H1 (cell line): ENCODE results near the gene PCNX3. TPM values are rescaled to one million over a fixed set of nuclear protein-coding genes. Genes with fewer than 3 reads are reported as not detected.

ENCODE experiments used
- CTCF ChIA-PET: fragments of 300-600 bp; sonication (Branson Sonifier 250); formaldehyde crosslinking; loops from one replicate; lab custom pipeline; 2021; ENCODE audit not compliant: partially characterized antibody; lab: Charles Lee
- POLR2A ChIA-PET: fragments of 300-600 bp; sonication (Branson Sonifier 250); formaldehyde crosslinking; loops from one replicate; lab custom pipeline; 2021; ENCODE audit warnings: inconsistent platforms; ENCODE audit not compliant: partially characterized antibody; lab: Charles Lee
- DNase-seq, 2 experiments: peaks; one replicate each; pipeline versions ENCODE4 v3.0.0 to v3.0.0-alpha.2; 2010 to 2022; ENCODE audit warnings: low spot score in 2 of 2, low read depth in 1 of 2, mixed read lengths in 1 of 2
- FAIRE-seq: peaks from 2 replicates; lab custom pipeline; 2011; peaks lifted over from hg19 to GRCh38; lab: Jason Lieb, UNC
- H2AFZ ChIP-seq: 2 replicates; pipeline ENCODE4 v1.8.1; 2012; ENCODE audit warnings: low read length, inconsistent platforms
- H2AK5ac ChIP-seq: 2 replicates; pipeline ENCODE4 v1.6.1; 2013; ENCODE audit warnings: low read depth, low read length
- H2BK120ac ChIP-seq: replicated peaks from 2 replicates; pipeline ENCODE3; 2013; ENCODE audit warnings: low read depth, low read length, inconsistent platforms
- H2BK12ac ChIP-seq: 2 replicates; pipeline ENCODE4 v1.6.1; 2013; ENCODE audit warnings: low read depth, low read length
- H2BK15ac ChIP-seq: 2 replicates; pipeline ENCODE4 v1.6.1; 2013; ENCODE audit warnings: low read length
- H2BK20ac ChIP-seq: 2 replicates; pipeline ENCODE4 v1.6.1; 2013; ENCODE audit warnings: low read length
- H2BK5ac ChIP-seq: 2 replicates; pipeline ENCODE4 v1.6.1; 2013; ENCODE audit warnings: low read depth, low read length
- H3K14ac ChIP-seq: 2 replicates; pipeline ENCODE4 v1.6.1; 2013; ENCODE audit warnings: inconsistent platforms; ENCODE audit not compliant: insufficient read length
- H3K18ac ChIP-seq: 2 replicates; pipeline ENCODE4 v1.6.1; 2013; ENCODE audit warnings: low read length; ENCODE audit errors: extremely low read depth
- H3K23ac ChIP-seq: 2 replicates; pipeline ENCODE4 v1.6.1; 2013; ENCODE audit warnings: inconsistent platforms; ENCODE audit not compliant: insufficient read length
- H3K23me2 ChIP-seq: 2 replicates; pipeline ENCODE4 v1.6.1; 2013; ENCODE audit warnings: low read depth, low read length
- H3K27ac ChIP-seq: 2 replicates; pipeline ENCODE4 v1.6.1; 2011; ENCODE audit warnings: low read depth, low read length, inconsistent platforms
- H3K27me3 ChIP-seq, 4 experiments: replicated peaks in 1 of 4; 1 replicate in 1 of 4; 2 replicates in 3 of 4; pipeline versions ENCODE4 v1.6.1 to v1.8.1; 2011 to 2013; ENCODE audit warnings: low read length in 3 of 4, mild to moderate bottlenecking in 3 of 4, inconsistent platforms in 2 of 4, mixed read lengths in 2 of 4, moderate library complexity in 1 of 4; ENCODE audit not compliant: control insufficient read depth in 3 of 4, insufficient read depth in 3 of 4; ENCODE audit errors: extremely low read depth in 1 of 4
- H3K36me3 ChIP-seq, 4 experiments: 2 replicates each; pipeline versions ENCODE4 v1.6.1 to v1.8.1; 2011 to 2013; ENCODE audit warnings: mild to moderate bottlenecking in 4 of 4, low read length in 3 of 4, moderate library complexity in 2 of 4, control low read depth in 1 of 4, inconsistent platforms in 1 of 4; ENCODE audit not compliant: insufficient read depth in 4 of 4, control insufficient read depth in 2 of 4
- H3K4ac ChIP-seq: replicated peaks from 2 replicates; pipeline ENCODE3; 2013; ENCODE audit warnings: low read length, low read depth, mixed read lengths, inconsistent platforms; ENCODE audit not compliant: insufficient read length
- H3K4me1 ChIP-seq, 4 experiments: replicated peaks in 1 of 4; 1 replicate in 1 of 4; 2 replicates in 3 of 4; pipeline versions ENCODE4 v1.6.1 to v1.8.1; 2011 to 2013; ENCODE audit warnings: low read length in 3 of 4, inconsistent platforms in 2 of 4, mixed read lengths in 1 of 4; ENCODE audit not compliant: insufficient read depth in 4 of 4, control insufficient read depth in 3 of 4
- H3K4me2 ChIP-seq, 2 experiments: 2 replicates each; pipeline versions ENCODE4 v1.6.1 to v1.8.1; 2011 to 2013; ENCODE audit warnings: low read depth in 2 of 2, low read length in 2 of 2, control low read depth in 1 of 2, inconsistent platforms in 1 of 2, mild to moderate bottlenecking in 1 of 2; ENCODE audit not compliant: insufficient read depth in 1 of 2
- H3K4me3 ChIP-seq, 4 experiments: fragments of 200-600, 300-600 bp in 1 of 4; sonication (generic), shearing (Covaris generic), sonication (Bioruptor Twin) in 1 of 4; 2 replicates each; pipeline versions ENCODE4 v1.5.1 to v1.8.1; 2011 to 2016; ENCODE audit warnings: low read length in 4 of 4, low read depth in 3 of 4, control low read depth in 2 of 4, inconsistent platforms in 2 of 4, mild to moderate bottlenecking in 2 of 4, mixed read lengths in 1 of 4, moderate library complexity in 1 of 4; ENCODE audit not compliant: insufficient read depth in 2 of 4; ENCODE audit errors: extremely low read depth in 1 of 4
- H3K56ac ChIP-seq: replicated peaks from 2 replicates; pipeline ENCODE3; 2013; ENCODE audit warnings: low read depth, mild to moderate bottlenecking, mixed read lengths, low read length, inconsistent platforms; ENCODE audit not compliant: insufficient read length
- H3K79me1 ChIP-seq: 2 replicates; pipeline ENCODE4 v1.6.1; 2013; ENCODE audit warnings: low read depth, low read length, control low read depth
- H3K79me2 ChIP-seq, 2 experiments: 2 replicates each; pipeline versions ENCODE4 v1.6.1 to v1.8.1; 2012 to 2013; ENCODE audit warnings: low read length in 2 of 2, mild to moderate bottlenecking in 2 of 2, inconsistent platforms in 1 of 2; ENCODE audit not compliant: insufficient read depth in 2 of 2, control insufficient read depth in 1 of 2
- H3K9ac ChIP-seq, 4 experiments: replicated peaks in 1 of 4; 1 replicate in 1 of 4; 2 replicates in 3 of 4; pipeline versions ENCODE4 v1.6.1 to v1.8.1; 2011 to 2013; ENCODE audit warnings: low read depth in 3 of 4, low read length in 3 of 4, control low read depth in 2 of 4, mild to moderate bottlenecking in 2 of 4, moderate library complexity in 2 of 4, inconsistent platforms in 1 of 4; ENCODE audit errors: extremely low read depth in 1 of 4
- H3K9me3 ChIP-seq, 2 experiments: 2 replicates each; pipeline versions ENCODE4 v1.6.1 to v1.8.1; 2012 to 2013; ENCODE audit warnings: mild to moderate bottlenecking in 2 of 2, moderate library complexity in 2 of 2, control low read depth in 1 of 2, inconsistent platforms in 1 of 2, low read depth in 1 of 2, low read length in 1 of 2, mixed read lengths in 1 of 2; ENCODE audit not compliant: insufficient read depth in 2 of 2
- H4K20me1 ChIP-seq, 2 experiments: replicated peaks in 1 of 2; 2 replicates each; pipeline versions ENCODE3 to v1.8.1; 2011 to 2013; ENCODE audit warnings: inconsistent platforms in 2 of 2, low read length in 2 of 2, mild to moderate bottlenecking in 1 of 2; ENCODE audit not compliant: insufficient read depth in 2 of 2, control insufficient read depth in 1 of 2
- H4K5ac ChIP-seq: 2 replicates; pipeline ENCODE4 v1.6.1; 2013; ENCODE audit warnings: low read length, low read depth, mixed read lengths, inconsistent platforms; ENCODE audit not compliant: insufficient read length
- H4K8ac ChIP-seq: 2 replicates; pipeline ENCODE4 v1.8.0; 2013; ENCODE audit warnings: mild to moderate bottlenecking, moderate library complexity, low read length, inconsistent platforms; ENCODE audit not compliant: insufficient read depth; ENCODE audit errors: extremely low read depth
- H4K91ac ChIP-seq: replicated peaks from 2 replicates; pipeline ENCODE3; 2013; ENCODE audit warnings: low read length, mixed read lengths, inconsistent platforms; ENCODE audit not compliant: insufficient read length
- EP300 ChIP-seq, 2 experiments: IDR thresholded peaks; 1 replicate in 1 of 2; 2 replicates in 1 of 2; pipeline ENCODE4 v1.6.1; 2011 to 2012; ENCODE audit warnings: low read depth in 2 of 2, low read length in 2 of 2, mild to moderate bottlenecking in 2 of 2, borderline replicate concordance in 1 of 2, inconsistent platforms in 1 of 2, moderate library complexity in 1 of 2
- GTF2F1 ChIP-seq: IDR thresholded peaks from 2 replicates; pipeline ENCODE4 v1.6.1; 2012; ENCODE audit warnings: low read depth, low read length, improper control_type of control experiment, borderline replicate concordance
- JUND ChIP-seq: IDR thresholded peaks from 2 replicates; pipeline ENCODE4 v1.6.1; 2011; ENCODE audit warnings: mild to moderate bottlenecking, improper control_type of control experiment, low read length
- POU5F1 ChIP-seq: IDR thresholded peaks from 2 replicates; pipeline ENCODE4 v1.6.1; 2011; ENCODE audit warnings: low read depth, mild to moderate bottlenecking, low read length, moderate library complexity
- RFX5 ChIP-seq: IDR thresholded peaks from 2 replicates; pipeline ENCODE4 v1.6.1; 2011; ENCODE audit warnings: low read depth, low read length, improper control_type of control experiment, borderline replicate concordance
- SIN3A ChIP-seq, 2 experiments: IDR thresholded peaks in 1 of 2; conservative IDR thresholded peaks in 1 of 2; 2 replicates each; pipeline ENCODE4 v1.6.1; 2011 to 2012; ENCODE audit warnings: low read length in 2 of 2, improper control_type of control experiment in 1 of 2, low read depth in 1 of 2, mild to moderate bottlenecking in 1 of 2
- SRF ChIP-seq: IDR thresholded peaks from 2 replicates; pipeline ENCODE4 v1.6.1; 2011; ENCODE audit warnings: mild to moderate bottlenecking, low read depth, low read length, moderate library complexity
- WGBS, 2 experiments: shearing (Covaris generic) in 1 of 2; methylation state at CpG; one replicate each; pipeline versions ENCODE4 v1.1.6 to v1.1.7; 2013 to 2015; ENCODE audit warnings: low lambda C conversion rate in 2 of 2, mixed read lengths in 2 of 2, inconsistent platforms in 1 of 2, low coverage in 1 of 2, missing lambda C conversion rate in 1 of 2; ENCODE audit not compliant: insufficient replicate concordance in 2 of 2, insufficient coverage in 1 of 2, insufficient read length in 1 of 2; ENCODE audit errors: extremely low coverage in 1 of 2, missing lambda C conversion rate in 1 of 2; 5-methylcytosine and 5-hydroxymethylcytosine counted together
- polyA plus RNA-seq, 7 experiments: library from polyadenylated mRNA; depleted of rRNA in 3 of 7; stranded (reverse) in 5 of 7; unstranded in 2 of 7; fragments of >200 nt in 5 of 7; fragments of 200-250 nt in 2 of 7; gene quantifications; 1 replicate in 5 of 7; 2 replicates in 1 of 7; 4 replicates in 1 of 7; pipeline versions ENCODE4 v1.2.1 to v1.2.3, GENCODE V29; 2011 to 2013; ENCODE audit warnings: missing spikeins in 2 of 7, mixed read lengths in 2 of 7
- total RNA-seq: library from RNA; stranded (reverse); fragmentation: NEBNext Ultra II Directional; extraction: Animal tissue kit (Norgen Biotek cat#: 25700); gene quantifications from 2 replicates; pipeline ENCODE4 v1.2.1, GENCODE V29; 2021
- TF ChIP-seq, protein P1 (sequence below), 3 experiments: IDR thresholded peaks; 1 replicate in 2 of 3; 2 replicates in 1 of 3; pipeline versions ENCODE4 v1.5.1 to v1.6.1; 2011; ENCODE audit warnings: low read length in 3 of 3, mild to moderate bottlenecking in 3 of 3, inconsistent platforms in 2 of 3, low read depth in 1 of 3, moderate library complexity in 1 of 3; ENCODE audit not compliant: insufficient read depth in 1 of 3; ENCODE audit errors: control extremely low read depth in 1 of 3
- TF ChIP-seq, protein P2 (sequence below): IDR thresholded peaks from 2 replicates; pipeline ENCODE4 v1.6.1; 2012; ENCODE audit warnings: inconsistent platforms

PCNX3 gene
- total and polyA plus RNA-seq, 2 of the 8 experiments (the other 6 are each of a cell fraction or from before 2014, with no cell fraction given) = 27.2 to 38.8 TPM

DNA sequence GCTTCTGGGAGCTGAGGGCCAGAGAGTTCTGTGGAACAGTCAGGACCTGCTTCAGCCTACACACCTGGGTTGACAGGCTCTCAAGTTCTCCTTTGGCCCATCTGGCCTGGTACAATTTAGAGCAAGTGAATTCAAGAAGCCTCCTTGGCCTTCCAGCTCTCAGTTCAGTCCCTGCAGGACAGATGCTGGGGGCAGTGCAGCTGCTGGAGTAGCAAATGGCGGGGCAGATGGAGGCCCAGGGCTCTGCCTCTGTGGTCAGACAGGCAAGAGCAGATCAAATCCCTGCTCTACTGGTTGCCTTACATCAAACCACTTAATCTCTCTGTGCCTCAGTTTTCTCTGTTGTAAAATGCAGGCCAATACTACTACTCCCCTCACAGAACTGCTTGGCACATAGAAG, 11.3 kb upstream of the PCNX3 start:
- Histone ChIP-seq H3K14ac (no peak overlapping the region), H3K79me2 (no peaks in the 10 kb centered on the region; a peak in 1 of 4 replicates), H2AFZ (no peak overlapping the region), H2BK120ac (no peak overlapping the region), H3K4me1 (peaks cover 0 to 12% (median 7%) of the 10 kb centered on the region in 4 experiments; a peak in 6 of 7 replicates), H3K4me2 (no peak overlapping the region), H3K79me1 (0 out of 2 replicates have a peak, but pooled peaks cover 3% of the 10 kb centered on the region), H4K91ac (no peak overlapping the region), H3K23me2 (peaks cover 7% of the 10 kb centered on the region; the same call in 1 of the 2 replicates), H2BK12ac (no peak overlapping the region), H4K20me1 (peaks cover 2 to 13% of the 10 kb centered on the region in 2 experiments), H2BK15ac (no peak overlapping the region), H4K5ac (no peak overlapping the region), H3K9me3 (no peaks in the 10 kb centered on the region), H3K27ac (no peak overlapping the region), H2AK5ac (no peak overlapping the region), H2BK5ac (no peak overlapping the region), H3K4ac (no peak overlapping the region), H3K23ac (no peak overlapping the region)
- ChIA-PET POLR2A (interaction anchor here (0.7 to 2.0 kb wide), 4 partner anchors 10 to 13 kb away, joined by 3 to 9 read pairs (median 4); no protein-coding TSS in a partner anchor), CTCF (interaction anchor here (0.7 to 14.8 kb wide), 8 partner anchors 8 to 288 kb away, joined by 3 to 227 read pairs (median 3); partner anchors contain the start of genes KCNK7 and PCNX3)
- FAIRE-seq = no peak
- TF ChIP-seq SIN3A (conservative IDR thresholded peaks at IDR 0.05 in 1 of 2, IDR thresholded peaks at IDR 0.05 in 1 of 2; ENCODE audit: low read depth in 1 of 2, low read length in 2 of 2) (no peak), RFX5 (no peak), GTF2F1 (no peak), SRF (no peak), JUND (no peak), EP300 (IDR thresholded peaks at IDR 0.05; ENCODE audit: borderline replicate concordance in 1 of 2, low read depth in 2 of 2, low read length in 2 of 2) (no peak), POU5F1 (no peak)
- TF ChIP-seq, protein P1, sequence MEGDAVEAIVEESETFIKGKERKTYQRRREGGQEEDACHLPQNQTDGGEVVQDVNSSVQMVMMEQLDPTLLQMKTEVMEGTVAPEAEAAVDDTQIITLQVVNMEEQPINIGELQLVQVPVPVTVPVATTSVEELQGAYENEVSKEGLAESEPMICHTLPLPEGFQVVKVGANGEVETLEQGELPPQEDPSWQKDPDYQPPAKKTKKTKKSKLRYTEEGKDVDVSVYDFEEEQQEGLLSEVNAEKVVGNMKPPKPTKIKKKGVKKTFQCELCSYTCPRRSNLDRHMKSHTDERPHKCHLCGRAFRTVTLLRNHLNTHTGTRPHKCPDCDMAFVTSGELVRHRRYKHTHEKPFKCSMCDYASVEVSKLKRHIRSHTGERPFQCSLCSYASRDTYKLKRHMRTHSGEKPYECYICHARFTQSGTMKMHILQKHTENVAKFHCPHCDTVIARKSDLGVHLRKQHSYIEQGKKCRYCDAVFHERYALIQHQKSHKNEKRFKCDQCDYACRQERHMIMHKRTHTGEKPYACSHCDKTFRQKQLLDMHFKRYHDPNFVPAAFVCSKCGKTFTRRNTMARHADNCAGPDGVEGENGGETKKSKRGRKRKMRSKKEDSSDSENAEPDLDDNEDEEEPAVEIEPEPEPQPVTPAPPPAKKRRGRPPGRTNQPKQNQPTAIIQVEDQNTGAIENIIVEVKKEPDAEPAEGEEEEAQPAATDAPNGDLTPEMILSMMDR (IDR thresholded peaks at IDR 0.05; ENCODE audit: control extremely low read depth in 1 of 3, insufficient read depth in 1 of 3, low read depth in 1 of 3, low read length in 3 of 3) = no peak
- TF ChIP-seq, protein P2, sequence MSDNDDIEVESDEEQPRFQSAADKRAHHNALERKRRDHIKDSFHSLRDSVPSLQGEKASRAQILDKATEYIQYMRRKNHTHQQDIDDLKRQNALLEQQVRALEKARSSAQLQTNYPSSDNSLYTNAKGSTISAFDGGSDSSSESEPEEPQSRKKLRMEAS = no peak
- TF ChIP-seq, all 59 proteins: peak for 0
- H3K9ac ChIP-seq = no peak overlapping the region
- no peak for DNase-seq
- no peak overlapping the region for H3K18ac ChIP-seq
- H3K27me3 ChIP-seq = no peaks in the 10 kb centered on the region; a peak in 1 of 7 replicates
- 83% methylated on average over 1 of the region's 1 CpG; no CpG with 5 or more reads in 1 of the 2 experiments for WGBS, 2 experiments
- H3K56ac ChIP-seq = no peak overlapping the region
- no peak overlapping the region for H3K4me3 ChIP-seq
- H2BK20ac ChIP-seq = no peak overlapping the region
- H3K36me3 ChIP-seq = peaks cover 4 to 24% (median 13%) of the 10 kb centered on the region in 4 experiments; a peak in 6 of 8 replicates
- H4K8ac ChIP-seq = no peak overlapping the region
